ENCODE measurements around the gene TCF7L2.

Gene TCF7L2

DNA sequence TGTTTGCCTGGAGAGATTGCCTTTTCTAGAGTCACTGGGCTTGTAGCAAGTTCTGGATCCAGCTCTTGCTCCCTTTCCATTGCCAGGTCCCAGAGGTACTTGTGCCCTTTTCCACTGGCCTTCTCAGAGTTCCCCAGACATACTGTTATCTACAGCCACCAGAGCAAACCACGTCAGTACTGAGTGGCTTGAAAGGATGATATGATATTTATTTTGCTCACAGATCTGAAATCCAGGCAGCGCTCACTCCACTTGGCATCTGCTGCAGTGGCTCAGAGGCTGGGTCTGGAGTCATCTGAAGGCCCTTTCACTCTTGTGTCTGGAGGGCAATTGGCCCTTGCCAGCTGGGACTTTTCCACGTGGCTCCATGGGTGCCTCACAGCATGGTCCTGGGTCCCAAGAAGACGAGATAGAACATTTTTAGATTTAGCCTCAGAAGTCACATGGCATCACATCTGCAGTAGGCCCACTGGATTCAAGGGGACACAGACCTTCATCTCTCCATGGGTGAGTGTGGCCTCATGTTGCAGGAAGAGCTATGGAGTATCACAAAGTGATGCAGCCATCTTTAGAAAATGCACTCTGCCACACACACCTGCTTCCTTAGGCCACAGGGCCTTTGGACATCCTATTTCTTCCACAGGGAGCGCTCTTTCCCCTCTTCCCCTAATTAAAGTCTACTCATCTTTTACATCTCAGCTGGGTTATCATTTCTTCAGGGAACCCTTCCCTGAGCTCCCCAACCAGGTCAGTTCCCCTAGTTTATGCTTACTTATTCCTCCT lies 22.9 kb upstream of the TCF7L2 start:
- no peak for TF ChIP-seq GATA2 (IDR thresholded peaks at IDR 0.05; ENCODE audit: low read depth, low read length)
- no peak for TF ChIP-seq GATA3 (IDR thresholded peaks at IDR 0.05; ENCODE audit: low read depth, low read length)

DNA sequence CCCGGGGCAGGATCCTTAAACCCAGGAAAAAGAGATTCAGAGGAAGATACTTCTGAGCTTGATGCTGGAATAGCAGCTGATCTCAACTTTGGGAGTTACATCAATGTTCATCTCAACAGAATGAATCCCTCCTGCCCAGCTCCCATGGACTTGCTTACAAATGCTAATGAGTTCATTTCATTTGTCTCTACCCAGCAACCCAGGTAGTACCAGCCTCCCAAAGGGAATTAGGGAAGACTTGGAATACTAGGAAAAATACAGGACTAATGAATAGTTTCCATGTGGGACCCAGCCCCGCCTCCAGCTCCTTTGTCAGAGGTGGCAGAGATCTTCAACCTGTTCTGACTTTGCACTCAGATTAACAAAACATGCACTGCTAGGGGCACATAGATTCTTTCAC lies 22.1 kb upstream of the TCF7L2 start:
- TF ChIP-seq GATA3 (IDR thresholded peaks at IDR 0.05; ENCODE audit: low read depth, low read length) (no peak), GATA2 (IDR thresholded peaks at IDR 0.05; ENCODE audit: low read depth, low read length) (no peak)

DNA sequence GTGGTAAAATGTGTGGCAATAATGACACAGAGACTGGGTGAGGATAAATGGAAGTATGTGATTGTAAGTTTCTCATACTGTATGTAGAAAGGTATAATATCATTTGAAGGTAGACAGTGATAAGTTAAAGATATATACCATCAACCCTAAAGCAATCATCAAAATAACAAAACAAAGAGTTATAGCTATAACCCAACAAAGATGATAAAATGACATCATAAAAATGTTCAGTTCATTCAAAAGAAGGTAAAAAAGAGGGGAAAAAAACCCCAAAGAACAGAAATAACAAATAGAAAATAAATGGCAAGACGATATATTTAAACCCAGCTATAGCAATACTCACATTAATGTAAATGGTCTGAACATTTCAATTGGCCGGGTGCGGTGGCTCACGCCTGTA lies 17.4 kb upstream of the TCF7L2 start:
- TF ChIP-seq GATA3 (IDR thresholded peaks at IDR 0.05; ENCODE audit: low read depth, low read length) (no peak), GATA2 (IDR thresholded peaks at IDR 0.05; ENCODE audit: low read depth, low read length) (no peak)

DNA sequence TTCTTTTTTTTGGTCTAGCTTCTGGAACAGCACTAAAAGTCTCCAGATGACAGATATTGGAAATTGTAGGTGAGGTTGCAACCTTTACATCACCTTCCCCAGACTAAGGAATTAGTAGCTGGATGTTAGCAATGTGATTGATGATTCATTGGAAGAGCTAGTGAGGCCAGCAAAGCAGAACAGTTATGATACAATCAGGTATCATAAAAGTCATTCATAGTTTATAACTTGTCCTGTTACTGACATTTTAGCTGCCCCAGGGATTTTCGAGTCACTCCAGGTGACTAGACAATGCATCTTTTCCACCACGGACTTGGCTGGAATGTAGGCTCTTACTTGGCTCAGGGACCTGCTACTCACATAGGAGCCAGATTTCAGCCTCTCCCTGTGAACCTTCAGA lies 15.9 kb upstream of the TCF7L2 start:
- TF ChIP-seq GATA3 (IDR thresholded peaks at IDR 0.05; ENCODE audit: low read depth, low read length) (no peak), GATA2 (IDR thresholded peaks at IDR 0.05; ENCODE audit: low read depth, low read length) (no peak)

DNA sequence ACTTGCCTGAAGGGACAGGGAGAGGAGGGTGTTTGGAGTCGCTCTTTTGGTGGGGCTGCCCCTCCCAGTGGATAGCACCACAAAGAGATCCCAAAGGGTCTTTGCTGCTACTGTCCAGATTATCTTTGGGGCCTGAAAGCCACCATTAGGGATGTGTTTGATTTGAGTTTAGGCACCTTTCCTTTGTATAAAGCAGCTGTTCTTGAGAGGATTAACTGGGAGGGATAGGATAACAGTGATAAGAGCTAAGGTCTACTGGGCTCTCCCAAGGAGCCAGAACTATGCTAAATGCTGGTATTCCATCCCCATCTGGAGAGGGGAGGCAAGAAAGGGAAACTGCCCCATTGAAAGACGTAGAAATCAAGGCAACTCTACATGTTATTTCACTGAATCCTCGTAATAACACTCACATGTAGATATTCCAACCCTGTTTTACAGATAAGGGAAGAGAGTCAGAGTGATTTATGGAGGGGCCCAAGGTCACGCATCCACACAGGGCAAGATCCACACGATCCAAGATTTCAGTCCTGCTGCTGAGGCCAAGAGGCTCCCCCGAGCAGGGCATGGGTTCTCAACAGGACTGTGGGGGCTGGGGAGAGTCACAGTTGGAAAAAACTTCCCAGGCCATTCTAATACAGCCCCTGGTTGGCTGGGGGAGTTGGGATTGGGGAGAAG lies 11.1 kb upstream of the TCF7L2 start:
- TF ChIP-seq GATA2 (IDR thresholded peaks at IDR 0.05; ENCODE audit: low read depth, low read length) (no peak), GATA3 (IDR thresholded peaks at IDR 0.05; ENCODE audit: low read depth, low read length) (no peak)

DNA sequence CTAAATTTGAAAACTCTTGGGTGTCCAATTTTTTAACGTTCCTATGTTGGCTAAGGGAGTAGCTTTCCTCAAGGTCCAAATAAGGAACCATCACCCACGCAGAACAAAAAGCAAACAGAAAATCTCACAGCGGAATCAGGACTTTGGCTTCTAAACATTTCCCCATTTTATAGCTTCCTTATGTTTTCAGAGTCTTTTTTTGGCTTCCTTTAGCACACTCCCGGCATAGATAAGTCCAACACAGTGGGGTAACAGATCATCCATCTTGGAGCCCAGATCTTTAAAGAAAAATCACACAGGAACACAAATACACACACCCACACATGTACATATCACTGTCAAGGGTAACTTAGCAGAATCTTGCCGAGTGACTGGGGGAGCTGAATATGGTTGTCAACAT lies 4.2 kb upstream of the TCF7L2 start:
- TF ChIP-seq GATA2 (IDR thresholded peaks at IDR 0.05; ENCODE audit: low read depth, low read length) (no peak), GATA3 (IDR thresholded peaks at IDR 0.05; ENCODE audit: low read depth, low read length) (no peak)

DNA sequence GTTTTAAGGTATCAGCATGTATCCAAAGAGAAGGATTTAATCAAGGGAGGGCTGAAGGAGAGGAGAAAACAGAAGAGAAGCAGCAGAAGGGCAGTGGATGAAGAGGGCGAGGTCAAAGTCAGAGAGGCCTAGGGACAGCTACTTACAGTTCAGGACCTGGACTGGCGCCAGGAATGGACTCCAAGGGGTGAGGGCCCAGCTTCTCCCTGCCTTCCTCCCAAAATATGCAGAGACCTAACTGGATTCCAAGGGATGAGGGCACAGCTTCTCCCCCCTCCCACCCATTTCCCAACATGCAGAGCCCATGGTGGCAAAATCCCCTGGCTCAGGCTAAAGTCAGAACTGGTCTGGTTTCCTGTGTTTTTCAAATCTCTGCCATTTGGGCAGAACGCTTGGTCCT lies 3.4 kb upstream of the TCF7L2 start:
- TF ChIP-seq GATA3 (IDR thresholded peaks at IDR 0.05; ENCODE audit: low read depth, low read length) (no peak), GATA2 (IDR thresholded peaks at IDR 0.05; ENCODE audit: low read depth, low read length) (no peak)

DNA sequence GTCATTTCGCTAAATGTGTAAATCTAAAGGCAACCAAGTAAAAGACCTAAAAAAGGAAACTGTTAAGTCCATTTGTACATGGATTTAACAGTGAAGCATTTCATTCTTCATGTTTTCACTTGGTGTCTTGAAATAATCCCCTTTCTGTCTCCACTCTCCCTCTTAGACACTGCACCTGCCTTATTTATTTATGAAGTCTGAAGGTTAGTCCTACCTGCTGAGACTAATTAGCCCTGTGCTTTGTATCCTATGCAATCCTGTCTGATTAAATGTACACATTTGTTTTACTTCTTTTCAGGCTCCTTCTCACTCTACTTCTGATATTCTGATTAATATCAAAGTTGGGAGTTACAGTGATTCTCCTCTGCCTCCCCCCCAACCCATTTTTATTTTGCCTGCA lies 1.9 kb upstream of the TCF7L2 start:
- TF ChIP-seq GATA2 (IDR thresholded peaks at IDR 0.05; ENCODE audit: low read depth, low read length) (no peak), GATA3 (IDR thresholded peaks at IDR 0.05; ENCODE audit: low read depth, low read length) (no peak)

DNA sequence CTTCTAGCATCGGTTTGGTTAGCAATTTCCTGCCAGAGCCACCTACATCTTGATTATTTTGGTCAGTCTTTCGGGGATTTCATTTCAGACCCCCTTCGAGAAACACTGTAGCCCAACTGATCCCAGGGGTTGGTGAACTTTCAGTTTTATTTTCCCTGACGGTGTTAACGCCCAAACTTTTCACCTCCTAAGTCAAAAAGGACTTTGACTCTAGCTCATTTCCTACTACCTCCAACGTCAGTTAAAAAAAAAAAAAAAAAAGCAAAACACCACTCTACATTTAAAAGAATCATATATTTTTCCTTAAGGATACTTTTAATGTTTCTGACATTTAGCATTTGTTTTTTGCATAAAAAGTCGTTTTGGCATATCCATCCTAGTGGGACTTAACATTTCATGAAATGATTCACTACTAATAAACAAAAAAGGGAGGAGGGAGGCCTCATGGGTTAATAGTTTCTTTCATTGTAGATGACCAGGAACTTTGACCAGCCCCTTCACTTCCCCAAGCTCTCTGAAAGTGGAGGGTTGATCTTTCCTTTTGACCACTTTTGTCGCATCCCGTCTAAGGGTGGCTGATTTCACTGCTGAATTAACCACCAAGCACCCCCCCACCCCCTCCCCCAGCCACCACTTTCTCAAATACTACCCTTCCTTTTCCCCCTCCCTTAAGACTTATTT lies 764 bp upstream of the TCF7L2 start:
- TF ChIP-seq GATA2 (IDR thresholded peaks at IDR 0.05; ENCODE audit: low read depth, low read length) (no peak), GATA3 (IDR thresholded peaks at IDR 0.05; ENCODE audit: low read depth, low read length) (no peak)

DNA sequence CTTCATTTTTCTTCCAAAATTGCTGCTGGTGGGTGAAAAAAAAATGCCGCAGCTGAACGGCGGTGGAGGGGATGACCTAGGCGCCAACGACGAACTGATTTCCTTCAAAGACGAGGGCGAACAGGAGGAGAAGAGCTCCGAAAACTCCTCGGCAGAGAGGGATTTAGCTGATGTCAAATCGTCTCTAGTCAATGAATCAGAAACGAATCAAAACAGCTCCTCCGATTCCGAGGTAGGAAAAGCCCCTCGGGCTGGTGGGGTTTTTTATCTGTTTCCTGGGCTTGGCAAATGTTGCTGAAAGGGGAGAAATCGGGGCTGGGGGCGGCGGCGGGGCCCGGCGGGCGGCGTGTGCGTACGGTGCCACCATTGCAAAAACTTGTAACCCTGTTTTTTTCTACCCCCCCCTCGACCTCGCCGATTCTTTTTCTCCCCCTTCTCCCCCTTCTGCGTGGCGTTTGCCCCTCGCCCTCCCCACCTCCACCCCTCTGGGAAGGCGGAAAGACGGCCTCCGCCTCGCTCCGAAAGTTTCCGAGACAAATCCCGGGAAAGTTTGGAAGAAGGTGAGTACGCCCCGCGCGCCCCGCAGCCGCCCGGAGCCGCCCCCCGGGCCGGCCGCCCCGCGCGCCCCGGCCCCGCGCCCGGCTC lies 789 bp downstream of the TCF7L2 start:
- TF ChIP-seq GATA2 (IDR thresholded peaks at IDR 0.05; ENCODE audit: low read depth, low read length) (no peak), GATA3 (IDR thresholded peaks at IDR 0.05; ENCODE audit: low read depth, low read length) (no peak)

DNA sequence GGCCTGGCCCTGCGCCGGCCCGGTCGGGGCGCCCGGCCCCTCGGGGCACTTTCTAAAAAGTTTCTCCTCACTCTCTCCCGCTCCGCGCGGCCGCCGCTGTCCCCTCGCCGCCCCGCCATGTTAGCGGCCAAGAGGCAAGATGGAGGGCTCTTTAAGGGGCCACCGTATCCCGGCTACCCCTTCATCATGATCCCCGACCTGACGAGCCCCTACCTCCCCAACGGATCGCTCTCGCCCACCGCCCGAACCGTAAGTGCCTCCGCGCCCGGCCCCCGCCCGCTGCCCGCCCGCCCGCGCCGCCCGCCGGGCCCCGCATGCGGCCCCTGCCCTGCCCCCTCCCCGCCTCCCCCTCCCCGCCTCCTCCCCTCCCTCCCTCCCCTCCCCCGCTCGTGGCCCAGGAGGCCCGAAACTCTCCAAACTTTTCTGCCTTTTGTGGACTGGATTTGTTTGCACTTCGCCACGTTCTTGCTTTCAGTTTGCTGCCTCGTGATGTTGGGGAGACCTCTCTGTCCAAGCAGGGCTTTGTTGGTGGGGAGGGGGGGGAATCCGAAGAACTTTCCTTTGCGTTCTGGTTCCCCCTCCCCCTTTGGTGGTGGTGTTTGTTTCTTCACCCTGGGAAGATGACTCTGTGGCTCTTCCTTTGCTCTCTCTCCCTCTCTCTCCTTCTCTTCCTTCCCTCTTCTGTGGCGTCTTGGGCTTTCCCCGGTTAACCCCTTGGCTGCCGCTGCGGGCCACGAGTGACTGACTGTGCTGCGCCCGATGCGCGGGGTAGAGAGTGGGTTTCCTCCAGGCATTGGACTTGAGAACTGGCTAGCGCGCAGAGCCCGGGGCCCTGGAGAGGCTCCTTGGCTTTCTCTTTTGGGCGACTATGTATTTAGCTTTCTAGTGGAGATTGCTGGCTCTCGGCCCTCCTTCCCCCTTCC lies 1.6 kb downstream of the TCF7L2 start:
- TF ChIP-seq GATA2 (IDR thresholded peaks at IDR 0.05; ENCODE audit: low read depth, low read length) (no peak), GATA3 (IDR thresholded peaks at IDR 0.05; ENCODE audit: low read depth, low read length) (no peak)

DNA sequence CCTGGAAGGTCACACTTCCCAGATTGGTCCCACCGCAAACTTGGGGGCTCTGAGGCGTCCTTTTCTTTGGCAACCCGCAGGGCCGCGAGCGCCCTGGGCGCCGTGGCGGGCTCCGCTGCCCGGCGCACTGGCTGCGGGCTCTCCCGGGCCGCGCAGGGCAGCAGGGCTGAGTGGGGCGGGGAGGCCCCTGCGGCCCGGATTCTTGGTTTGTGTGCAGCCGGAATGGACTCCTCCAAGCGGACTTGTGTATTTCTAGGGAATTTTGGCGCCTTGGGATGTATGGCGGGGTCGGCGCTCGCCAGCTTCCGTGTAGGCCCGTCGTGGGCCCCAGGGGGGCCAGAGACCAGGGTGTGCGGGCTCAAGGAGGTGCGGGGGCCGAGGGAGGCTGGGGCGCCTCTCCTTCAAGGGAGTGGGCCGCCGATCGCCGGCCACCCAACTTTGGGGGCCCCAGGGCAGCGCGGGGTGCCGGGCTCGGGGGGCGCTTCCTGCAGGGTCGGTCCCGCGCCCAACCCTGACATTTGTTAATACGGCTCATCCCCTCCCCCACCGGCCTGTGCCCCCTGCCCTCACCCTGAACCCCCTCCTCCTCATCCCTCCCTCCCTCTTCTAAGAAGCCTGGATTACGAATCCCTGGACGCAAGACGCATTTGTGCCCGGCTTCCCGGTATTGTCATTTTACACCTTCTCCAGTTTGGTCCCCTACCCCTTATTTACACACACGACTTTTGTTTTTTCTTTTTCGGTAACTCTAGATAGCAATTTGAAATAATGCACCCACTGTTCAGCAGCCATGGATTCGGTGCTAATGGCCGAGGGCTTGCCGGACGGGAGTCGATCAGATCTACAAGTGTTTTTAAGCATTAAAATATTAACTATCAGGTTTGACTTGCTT lies 2.5 kb downstream of the TCF7L2 start:
- TF ChIP-seq GATA3 (IDR thresholded peaks at IDR 0.05; ENCODE audit: low read depth, low read length) (no peak), GATA2 (IDR thresholded peaks at IDR 0.05; ENCODE audit: low read depth, low read length) (no peak)

All from SH-SY5Y (cell line).